ENCODE results near the gene DUOXA1.

DNA sequence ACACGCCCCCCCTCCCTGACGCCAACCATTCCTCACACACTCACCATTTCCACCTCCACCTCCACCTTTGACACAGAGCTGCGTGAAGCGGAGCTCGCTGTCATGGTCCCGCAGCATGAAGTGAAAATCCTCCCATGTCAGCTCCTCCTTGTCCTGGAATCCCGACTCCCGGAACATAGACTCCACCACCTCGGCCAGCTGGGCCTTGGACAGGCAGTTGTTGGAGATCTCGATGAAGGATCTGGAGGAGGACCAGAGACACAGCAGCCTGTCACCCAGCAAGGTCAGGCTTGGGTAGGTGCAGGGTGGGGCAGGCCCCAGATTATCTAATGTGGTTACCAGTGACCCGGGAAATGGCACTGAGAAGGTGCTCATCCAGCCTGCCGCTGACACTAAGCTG is 27.9 kb downstream of the DUOXA1 start:
- TF ChIP-seq, protein P1, sequence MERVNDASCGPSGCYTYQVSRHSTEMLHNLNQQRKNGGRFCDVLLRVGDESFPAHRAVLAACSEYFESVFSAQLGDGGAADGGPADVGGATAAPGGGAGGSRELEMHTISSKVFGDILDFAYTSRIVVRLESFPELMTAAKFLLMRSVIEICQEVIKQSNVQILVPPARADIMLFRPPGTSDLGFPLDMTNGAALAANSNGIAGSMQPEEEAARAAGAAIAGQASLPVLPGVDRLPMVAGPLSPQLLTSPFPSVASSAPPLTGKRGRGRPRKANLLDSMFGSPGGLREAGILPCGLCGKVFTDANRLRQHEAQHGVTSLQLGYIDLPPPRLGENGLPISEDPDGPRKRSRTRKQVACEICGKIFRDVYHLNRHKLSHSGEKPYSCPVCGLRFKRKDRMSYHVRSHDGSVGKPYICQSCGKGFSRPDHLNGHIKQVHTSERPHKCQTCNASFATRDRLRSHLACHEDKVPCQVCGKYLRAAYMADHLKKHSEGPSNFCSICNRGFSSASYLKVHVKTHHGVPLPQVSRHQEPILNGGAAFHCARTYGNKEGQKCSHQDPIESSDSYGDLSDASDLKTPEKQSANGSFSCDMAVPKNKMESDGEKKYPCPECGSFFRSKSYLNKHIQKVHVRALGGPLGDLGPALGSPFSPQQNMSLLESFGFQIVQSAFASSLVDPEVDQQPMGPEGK (CRISPR knock-in tag; IDR thresholded peaks at IDR 0.05; ENCODE audit: borderline replicate concordance) = no peak
- TF ChIP-seq GLIS3 (CRISPR knock-in tag; IDR thresholded peaks at IDR 0.05) = no peak
- TF ChIP-seq, protein P2, sequence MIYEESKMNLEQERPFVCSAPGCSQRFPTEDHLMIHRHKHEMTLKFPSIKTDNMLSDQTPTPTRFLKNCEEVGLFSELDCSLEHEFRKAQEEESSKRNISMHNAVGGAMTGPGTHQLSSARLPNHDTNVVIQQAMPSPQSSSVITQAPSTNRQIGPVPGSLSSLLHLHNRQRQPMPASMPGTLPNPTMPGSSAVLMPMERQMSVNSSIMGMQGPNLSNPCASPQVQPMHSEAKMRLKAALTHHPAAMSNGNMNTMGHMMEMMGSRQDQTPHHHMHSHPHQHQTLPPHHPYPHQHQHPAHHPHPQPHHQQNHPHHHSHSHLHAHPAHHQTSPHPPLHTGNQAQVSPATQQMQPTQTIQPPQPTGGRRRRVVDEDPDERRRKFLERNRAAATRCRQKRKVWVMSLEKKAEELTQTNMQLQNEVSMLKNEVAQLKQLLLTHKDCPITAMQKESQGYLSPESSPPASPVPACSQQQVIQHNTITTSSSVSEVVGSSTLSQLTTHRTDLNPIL (CRISPR knock-in tag; IDR thresholded peaks at IDR 0.05; ENCODE audit: low read depth) = no peak
- no peak for TF ChIP-seq RARB (CRISPR knock-in tag; IDR thresholded peaks at IDR 0.05)
- TF ChIP-seq, protein P3, sequence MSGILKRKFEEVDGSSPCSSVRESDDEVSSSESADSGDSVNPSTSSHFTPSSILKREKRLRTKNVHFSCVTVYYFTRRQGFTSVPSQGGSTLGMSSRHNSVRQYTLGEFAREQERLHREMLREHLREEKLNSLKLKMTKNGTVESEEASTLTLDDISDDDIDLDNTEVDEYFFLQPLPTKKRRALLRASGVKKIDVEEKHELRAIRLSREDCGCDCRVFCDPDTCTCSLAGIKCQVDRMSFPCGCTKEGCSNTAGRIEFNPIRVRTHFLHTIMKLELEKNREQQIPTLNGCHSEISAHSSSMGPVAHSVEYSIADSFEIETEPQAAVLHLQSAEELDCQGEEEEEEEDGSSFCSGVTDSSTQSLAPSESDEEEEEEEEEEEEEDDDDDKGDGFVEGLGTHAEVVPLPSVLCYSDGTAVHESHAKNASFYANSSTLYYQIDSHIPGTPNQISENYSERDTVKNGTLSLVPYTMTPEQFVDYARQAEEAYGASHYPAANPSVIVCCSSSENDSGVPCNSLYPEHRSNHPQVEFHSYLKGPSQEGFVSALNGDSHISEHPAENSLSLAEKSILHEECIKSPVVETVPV (CRISPR knock-in tag; IDR thresholded peaks at IDR 0.05) = no peak
- no peak for TF ChIP-seq ZFP30 (CRISPR knock-in tag; IDR thresholded peaks at IDR 0.05)
- no peak for TF ChIP-seq ZNF8 (CRISPR knock-in tag; IDR thresholded peaks at IDR 0.05)
- no peak for TF ChIP-seq OSR1 (CRISPR knock-in tag; IDR thresholded peaks at IDR 0.05)
- TF ChIP-seq SNAI2 (CRISPR knock-in tag; IDR thresholded peaks at IDR 0.05) = no peak
- TF ChIP-seq PPARA (CRISPR knock-in tag; IDR thresholded peaks at IDR 0.05; ENCODE audit: borderline replicate concordance) = no peak
- TF ChIP-seq, protein P4, sequence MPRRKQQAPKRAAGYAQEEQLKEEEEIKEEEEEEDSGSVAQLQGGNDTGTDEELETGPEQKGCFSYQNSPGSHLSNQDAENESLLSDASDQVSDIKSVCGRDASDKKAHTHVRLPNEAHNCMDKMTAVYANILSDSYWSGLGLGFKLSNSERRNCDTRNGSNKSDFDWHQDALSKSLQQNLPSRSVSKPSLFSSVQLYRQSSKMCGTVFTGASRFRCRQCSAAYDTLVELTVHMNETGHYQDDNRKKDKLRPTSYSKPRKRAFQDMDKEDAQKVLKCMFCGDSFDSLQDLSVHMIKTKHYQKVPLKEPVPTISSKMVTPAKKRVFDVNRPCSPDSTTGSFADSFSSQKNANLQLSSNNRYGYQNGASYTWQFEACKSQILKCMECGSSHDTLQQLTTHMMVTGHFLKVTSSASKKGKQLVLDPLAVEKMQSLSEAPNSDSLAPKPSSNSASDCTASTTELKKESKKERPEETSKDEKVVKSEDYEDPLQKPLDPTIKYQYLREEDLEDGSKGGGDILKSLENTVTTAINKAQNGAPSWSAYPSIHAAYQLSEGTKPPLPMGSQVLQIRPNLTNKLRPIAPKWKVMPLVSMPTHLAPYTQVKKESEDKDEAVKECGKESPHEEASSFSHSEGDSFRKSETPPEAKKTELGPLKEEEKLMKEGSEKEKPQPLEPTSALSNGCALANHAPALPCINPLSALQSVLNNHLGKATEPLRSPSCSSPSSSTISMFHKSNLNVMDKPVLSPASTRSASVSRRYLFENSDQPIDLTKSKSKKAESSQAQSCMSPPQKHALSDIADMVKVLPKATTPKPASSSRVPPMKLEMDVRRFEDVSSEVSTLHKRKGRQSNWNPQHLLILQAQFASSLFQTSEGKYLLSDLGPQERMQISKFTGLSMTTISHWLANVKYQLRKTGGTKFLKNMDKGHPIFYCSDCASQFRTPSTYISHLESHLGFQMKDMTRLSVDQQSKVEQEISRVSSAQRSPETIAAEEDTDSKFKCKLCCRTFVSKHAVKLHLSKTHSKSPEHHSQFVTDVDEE (CRISPR knock-in tag; IDR thresholded peaks at IDR 0.05) = no peak
- TF ChIP-seq CSDC2 (CRISPR knock-in tag; IDR thresholded peaks at IDR 0.05) = no peak
- TF ChIP-seq ARNTL (CRISPR knock-in tag; IDR thresholded peaks at IDR 0.05; ENCODE audit: borderline replicate concordance, low read depth) = no peak

All from SK-N-SH treated with all-trans-retinoic acid at 6 μM for 48 hours (cell line).